ENCODE data around the gene PHLDB2. TPM values are rescaled to one million over a fixed set of nuclear protein-coding genes. Genes with fewer than 3 reads are reported as not detected.
A peak's percentile ranks its signal among the peaks of the same experiment; 100 is the strongest.

Gene PHLDB2
- total and polyA plus RNA-seq, 2 donors (not counting 1 experiment from before 2014, with no cell fraction given), result 33.8 to 47.9 TPM

GRCh38 chr3:111895071-111895470, 36.0 kb downstream of the PHLDB2 start:
- no peak overlapping the region for H3K4me3 ChIP-seq (replicated peaks in 1 of 4; ENCODE audit: control extremely low read depth in 1 of 4, insufficient read depth in 1 of 4, low read depth in 3 of 4, low read length in 4 of 4)
- DNase-seq (ENCODE audit: low read depth in 2 of 2), result peak; percentile 38 to 87
- no peaks in the 10 kb centered on the region for H3K4me1 ChIP-seq (ENCODE audit: control insufficient read depth, extremely low read depth, insufficient read depth, low read length)
- no peak overlapping the region for H3K4me2 ChIP-seq (ENCODE audit: extremely low read depth, insufficient read depth, low read length)
- H3K9me3 ChIP-seq (ENCODE audit: control insufficient read depth, insufficient read depth, low read depth, low read length), result no peaks in the 10 kb centered on the region
- H4K20me1 ChIP-seq (ENCODE audit: control insufficient read depth, extremely low read depth, insufficient read depth, low read length), result no peaks in the 10 kb centered on the region
- no peak overlapping the region for H3K9ac ChIP-seq (ENCODE audit: insufficient read depth, low read length)
- H2AFZ ChIP-seq (ENCODE audit: low read length), result no peak overlapping the region
- H3K27me3 ChIP-seq (ENCODE audit: control insufficient read depth, insufficient read depth, low read length), result no peaks in the 10 kb centered on the region
- no peaks in the 10 kb centered on the region for H3K36me3 ChIP-seq (ENCODE audit: control insufficient read depth, insufficient read depth, low read length)
- H3K79me2 ChIP-seq (ENCODE audit: control insufficient read depth, insufficient read depth, low read length), result peaks cover 18% of the 10 kb centered on the region
- peak; percentile 31 to 71 for TF ChIP-seq CTCF (conservative IDR thresholded peaks at IDR 0.05 in 1 of 2, IDR thresholded peaks at IDR 0.05 in 1 of 2; ENCODE audit: low read depth in 1 of 2, low read length in 2 of 2)
- no peak for TF ChIP-seq EZH2 (IDR thresholded peaks at IDR 0.05; ENCODE audit: low read length, missing control alignments)
- no peak overlapping the region for H3K27ac ChIP-seq (ENCODE audit: insufficient read depth, low read length)

- H4K20me1 ChIP-seq (ENCODE audit: control insufficient read depth, extremely low read depth, insufficient read depth, low read length), result no peaks in the 10 kb centered on the region
- H2AFZ ChIP-seq (ENCODE audit: low read length), result no peak overlapping the region
- H3K79me2 ChIP-seq (ENCODE audit: control insufficient read depth, insufficient read depth, low read length), result peaks cover 9% of the 10 kb centered on the region
- DNase-seq (ENCODE audit: low read depth in 2 of 2), result no peak
- no peaks in the 10 kb centered on the region for H3K36me3 ChIP-seq (ENCODE audit: control insufficient read depth, insufficient read depth, low read length)
- H3K9me3 ChIP-seq (ENCODE audit: control insufficient read depth, insufficient read depth, low read depth, low read length), result no peaks in the 10 kb centered on the region
- H3K4me3 ChIP-seq (replicated peaks in 1 of 4; ENCODE audit: control extremely low read depth in 1 of 4, insufficient read depth in 1 of 4, low read depth in 3 of 4, low read length in 4 of 4), result no peak overlapping the region
- TF ChIP-seq EZH2 (IDR thresholded peaks at IDR 0.05; ENCODE audit: low read length, missing control alignments) (no peak), CTCF (conservative IDR thresholded peaks at IDR 0.05 in 1 of 2, IDR thresholded peaks at IDR 0.05 in 1 of 2; ENCODE audit: low read depth in 1 of 2, low read length in 2 of 2) (no peak)
- no peak overlapping the region for H3K9ac ChIP-seq (ENCODE audit: insufficient read depth, low read length)
- peaks cover 12% of the 10 kb centered on the region for H3K4me1 ChIP-seq (ENCODE audit: control insufficient read depth, extremely low read depth, insufficient read depth, low read length)
- no peak overlapping the region for H3K4me2 ChIP-seq (ENCODE audit: extremely low read depth, insufficient read depth, low read length)
- H3K27me3 ChIP-seq (ENCODE audit: control insufficient read depth, insufficient read depth, low read length), result no peaks in the 10 kb centered on the region
- H3K27ac ChIP-seq (ENCODE audit: insufficient read depth, low read length), result no peak overlapping the region
These were observed 40.9 kb downstream of the PHLDB2 start for GRCh38 chr3:111899966-111900365.

DNA sequence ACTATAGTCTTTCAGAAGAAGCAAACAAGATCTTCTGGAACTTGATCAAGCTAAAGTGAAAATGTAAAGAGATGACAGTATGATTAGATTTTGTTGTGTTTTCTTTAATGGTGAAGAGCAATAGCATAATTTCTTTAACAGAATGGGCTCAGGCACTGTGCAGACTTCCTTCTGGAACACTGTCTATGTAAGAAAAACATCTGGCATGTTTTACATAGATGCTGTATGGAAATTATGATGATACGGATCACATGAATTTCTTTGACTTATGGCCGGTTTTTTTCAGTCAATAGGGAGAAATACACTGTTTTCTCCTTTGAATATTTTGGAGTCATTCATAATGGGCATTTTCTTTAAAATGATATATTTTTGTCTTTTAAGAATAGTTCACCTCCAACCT, 42.6 kb downstream of the PHLDB2 start:
- Histone ChIP-seq H3K36me3 (ENCODE audit: control insufficient read depth, insufficient read depth, low read length) (no peaks in the 10 kb centered on the region), H3K79me2 (ENCODE audit: control insufficient read depth, insufficient read depth, low read length) (peaks cover 8% of the 10 kb centered on the region), H3K4me1 (ENCODE audit: control insufficient read depth, extremely low read depth, insufficient read depth, low read length) (peaks cover 16% of the 10 kb centered on the region), H2AFZ (ENCODE audit: low read length) (no peak overlapping the region), H3K4me3 (replicated peaks in 1 of 4; ENCODE audit: control extremely low read depth in 1 of 4, insufficient read depth in 1 of 4, low read depth in 3 of 4, low read length in 4 of 4) (no peak overlapping the region), H3K4me2 (ENCODE audit: extremely low read depth, insufficient read depth, low read length) (no peak overlapping the region), H3K27ac (ENCODE audit: insufficient read depth, low read length) (no peak overlapping the region), H3K27me3 (ENCODE audit: control insufficient read depth, insufficient read depth, low read length) (no peaks in the 10 kb centered on the region), H3K9ac (ENCODE audit: insufficient read depth, low read length) (no peak overlapping the region), H3K9me3 (ENCODE audit: control insufficient read depth, insufficient read depth, low read depth, low read length) (no peaks in the 10 kb centered on the region), H4K20me1 (ENCODE audit: control insufficient read depth, extremely low read depth, insufficient read depth, low read length) (no peaks in the 10 kb centered on the region)
- TF ChIP-seq CTCF (conservative IDR thresholded peaks at IDR 0.05 in 1 of 2, IDR thresholded peaks at IDR 0.05 in 1 of 2; ENCODE audit: low read depth in 1 of 2, low read length in 2 of 2), result no peak
- no peak for TF ChIP-seq EZH2 (IDR thresholded peaks at IDR 0.05; ENCODE audit: low read length, missing control alignments)
- DNase-seq (ENCODE audit: low read depth in 2 of 2), result peak in 1 of 2 donors; percentile 51
